ENCODE data around the gene PDZD2.

Gene PDZD2

DNA sequence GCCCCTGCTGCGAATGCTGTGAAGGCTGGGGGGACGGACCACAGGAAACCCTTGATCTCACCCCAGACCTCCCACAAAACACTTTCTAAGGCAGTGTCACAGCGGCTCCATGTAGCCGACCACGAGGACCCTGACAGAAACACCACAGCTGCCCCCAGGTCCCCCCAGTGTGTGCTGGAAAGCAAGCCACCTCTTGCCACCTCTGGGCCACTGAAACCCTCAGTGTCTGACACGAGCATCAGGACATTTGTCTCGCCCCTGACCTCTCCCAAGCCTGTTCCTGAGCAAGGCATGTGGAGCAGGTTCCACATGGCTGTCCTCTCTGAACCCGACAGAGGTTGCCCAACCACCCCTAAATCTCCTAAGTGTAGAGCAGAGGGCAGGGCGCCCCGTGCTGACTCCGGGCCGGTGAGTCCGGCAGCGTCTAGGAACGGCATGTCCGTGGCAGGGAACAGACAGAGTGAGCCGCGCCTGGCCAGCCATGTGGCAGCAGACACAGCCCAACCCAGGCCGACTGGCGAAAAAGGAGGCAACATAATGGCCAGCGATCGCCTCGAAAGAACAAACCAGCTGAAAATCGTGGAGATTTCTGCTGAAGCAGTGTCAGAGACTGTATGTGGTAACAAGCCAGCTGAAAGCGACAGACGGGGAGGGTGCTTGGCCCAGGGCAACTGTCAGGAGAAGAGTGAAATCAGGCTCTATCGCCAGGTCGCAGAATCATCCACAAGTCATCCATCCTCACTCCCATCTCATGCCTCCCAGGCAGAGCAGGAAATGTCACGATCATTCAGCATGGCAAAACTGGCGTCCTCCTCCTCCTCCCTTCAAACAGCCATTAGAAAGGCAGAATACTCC, 450.4 kb downstream of the PDZD2 start:
- no peak for DNase-seq

DNA sequence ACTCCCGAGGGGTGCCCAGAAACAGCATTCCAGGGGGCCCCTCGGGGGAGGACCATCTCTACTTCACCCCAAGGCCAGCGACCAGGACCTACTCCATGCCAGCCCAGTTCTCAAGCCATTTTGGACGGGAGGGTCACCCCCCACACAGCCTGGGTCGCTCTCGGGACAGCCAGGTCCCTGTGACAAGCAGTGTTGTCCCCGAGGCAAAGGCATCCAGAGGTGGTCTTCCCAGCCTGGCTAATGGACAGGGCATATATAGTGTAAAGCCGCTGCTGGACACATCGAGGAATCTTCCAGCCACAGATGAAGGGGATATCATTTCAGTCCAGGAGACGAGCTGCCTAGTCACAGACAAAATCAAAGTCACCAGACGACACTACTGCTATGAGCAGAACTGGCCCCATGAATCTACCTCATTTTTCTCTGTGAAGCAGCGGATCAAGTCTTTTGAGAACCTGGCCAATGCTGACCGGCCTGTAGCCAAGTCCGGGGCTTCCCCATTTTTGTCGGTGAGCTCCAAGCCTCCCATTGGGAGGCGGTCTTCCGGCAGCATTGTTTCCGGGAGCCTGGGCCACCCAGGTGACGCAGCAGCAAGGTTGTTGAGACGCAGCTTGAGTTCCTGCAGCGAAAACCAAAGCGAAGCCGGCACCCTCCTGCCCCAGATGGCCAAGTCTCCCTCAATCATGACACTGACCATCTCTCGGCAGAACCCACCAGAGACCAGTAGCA, 451.3 kb downstream of the PDZD2 start:
- DNase-seq, result no peak

DNA sequence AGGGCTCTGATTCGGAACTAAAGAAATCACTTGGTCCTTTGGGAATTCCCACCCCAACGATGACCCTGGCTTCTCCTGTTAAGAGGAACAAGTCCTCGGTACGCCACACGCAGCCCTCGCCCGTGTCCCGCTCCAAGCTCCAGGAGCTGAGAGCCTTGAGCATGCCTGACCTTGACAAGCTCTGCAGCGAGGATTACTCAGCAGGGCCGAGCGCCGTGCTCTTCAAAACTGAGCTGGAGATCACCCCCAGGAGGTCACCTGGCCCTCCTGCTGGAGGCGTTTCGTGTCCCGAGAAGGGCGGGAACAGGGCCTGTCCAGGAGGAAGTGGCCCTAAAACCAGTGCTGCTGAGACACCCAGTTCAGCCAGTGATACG, 451.8 kb downstream of the PDZD2 start:
- DNase-seq, result no peak

DNA sequence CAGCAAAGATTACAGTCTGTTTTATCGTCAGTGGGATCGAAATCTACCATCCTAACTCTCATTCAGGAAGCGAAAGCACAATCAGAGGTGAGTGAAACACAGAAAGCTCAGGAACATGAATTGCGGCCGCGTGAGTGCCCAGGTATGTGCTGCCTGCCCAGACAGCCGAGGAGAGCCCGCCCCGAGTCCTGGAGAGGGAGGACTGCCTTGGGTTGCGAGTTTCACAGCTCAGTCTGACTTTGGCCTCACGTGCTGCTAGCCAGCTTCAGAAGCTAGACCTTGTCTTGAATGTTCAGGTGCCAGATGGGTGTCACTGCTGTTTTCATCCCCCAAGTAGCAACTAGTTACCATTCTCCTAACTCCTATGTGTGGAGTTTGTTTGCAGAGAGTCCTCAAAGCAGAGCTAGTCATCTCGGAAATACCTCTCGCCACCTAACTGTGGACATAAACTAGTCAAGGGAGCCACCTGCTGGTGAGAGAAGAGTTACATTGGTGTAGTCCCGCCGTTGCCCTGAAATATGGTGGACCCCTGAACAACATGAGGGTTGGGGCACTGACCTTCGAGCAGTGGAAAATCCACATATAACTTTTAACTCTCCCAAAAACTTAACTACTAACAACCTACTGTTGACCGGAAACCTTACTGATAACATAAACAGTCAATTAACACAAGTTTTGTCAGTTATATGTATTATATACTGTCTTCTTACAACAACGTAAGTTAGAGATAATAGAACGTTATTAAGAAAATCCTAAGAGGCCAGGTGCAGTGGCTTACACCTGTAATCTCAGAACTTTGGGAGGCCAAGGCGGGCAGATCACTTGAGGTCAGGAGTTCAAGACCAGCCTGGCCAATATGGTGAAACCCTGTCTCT, 454.2 kb downstream of the PDZD2 start:
- peak; percentile 32 for DNase-seq

DNA sequence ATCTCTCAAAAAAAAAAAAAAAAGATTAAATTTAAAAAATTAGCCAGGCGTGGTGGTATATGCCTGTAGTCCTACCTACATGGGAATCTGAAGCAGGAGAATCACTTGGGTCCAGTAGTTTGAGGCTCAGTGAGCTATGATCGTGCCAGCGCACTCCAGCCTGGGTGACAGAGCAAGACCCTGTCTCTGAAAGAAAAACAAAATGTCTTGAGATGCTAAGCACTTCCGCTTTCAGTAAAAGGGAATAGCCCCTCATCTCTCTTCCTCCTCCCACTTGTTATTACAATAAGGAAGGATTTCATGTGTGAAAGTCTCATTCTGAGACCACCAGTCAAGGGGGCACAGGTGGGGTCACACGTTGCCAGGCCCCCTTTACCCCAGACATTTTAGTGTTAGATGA, 455.8 kb downstream of the PDZD2 start:
- no peak for DNase-seq

DNA sequence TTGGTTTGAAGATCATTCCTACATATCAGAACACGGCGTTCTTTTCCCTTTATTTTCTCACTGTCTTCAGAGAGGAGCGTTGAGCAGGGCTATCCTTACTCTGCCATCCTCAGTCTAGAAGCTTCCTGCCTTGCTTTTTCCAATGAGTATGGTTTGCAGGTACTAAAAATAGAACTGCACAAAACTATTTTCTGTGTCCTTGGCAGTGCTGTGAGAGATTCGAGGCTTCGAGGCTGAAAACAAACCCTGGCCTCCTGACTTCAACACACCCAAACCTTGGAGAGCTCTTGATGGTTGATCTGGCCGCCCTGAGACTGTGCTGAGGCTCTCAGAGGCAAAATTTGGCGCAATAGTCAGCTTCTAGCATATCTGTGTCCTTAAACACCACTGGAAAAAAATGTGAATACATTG, 456.3 kb downstream of the PDZD2 start:
- no peak for DNase-seq

DNA sequence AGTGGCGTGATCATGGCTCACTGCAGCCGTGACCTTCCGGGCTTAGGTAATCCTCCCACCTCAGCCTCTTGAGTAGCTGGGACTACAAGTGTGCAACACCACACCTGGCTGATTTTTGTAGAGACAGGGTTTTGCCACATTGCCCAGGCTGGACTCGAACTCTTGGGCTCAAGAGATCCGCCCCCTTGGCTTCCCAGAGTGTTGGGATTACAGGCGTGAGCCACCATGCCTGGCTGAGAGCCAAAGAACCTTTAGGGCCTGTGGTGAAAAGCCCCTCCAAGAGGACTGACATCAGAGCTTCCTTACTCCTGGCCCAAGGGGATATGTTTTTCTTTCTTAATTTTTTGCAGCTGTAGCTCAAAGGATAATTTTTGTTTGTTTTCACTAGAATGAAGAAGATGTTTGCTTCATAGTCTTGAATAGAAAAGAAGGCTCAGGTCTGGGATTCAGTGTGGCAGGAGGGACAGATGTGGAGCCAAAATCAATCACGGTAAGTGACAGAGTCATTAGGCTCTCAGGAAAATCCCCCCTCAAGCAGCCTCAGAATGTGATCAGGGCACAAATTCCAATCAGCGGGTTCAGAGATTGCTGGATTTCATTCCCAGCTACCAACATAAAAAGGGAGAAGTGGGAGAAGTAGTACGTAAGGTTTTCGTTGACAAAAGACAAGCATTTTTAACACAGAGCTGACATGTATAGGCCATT, 458.1 kb downstream of the PDZD2 start:
- DNase-seq, result no peak

DNA sequence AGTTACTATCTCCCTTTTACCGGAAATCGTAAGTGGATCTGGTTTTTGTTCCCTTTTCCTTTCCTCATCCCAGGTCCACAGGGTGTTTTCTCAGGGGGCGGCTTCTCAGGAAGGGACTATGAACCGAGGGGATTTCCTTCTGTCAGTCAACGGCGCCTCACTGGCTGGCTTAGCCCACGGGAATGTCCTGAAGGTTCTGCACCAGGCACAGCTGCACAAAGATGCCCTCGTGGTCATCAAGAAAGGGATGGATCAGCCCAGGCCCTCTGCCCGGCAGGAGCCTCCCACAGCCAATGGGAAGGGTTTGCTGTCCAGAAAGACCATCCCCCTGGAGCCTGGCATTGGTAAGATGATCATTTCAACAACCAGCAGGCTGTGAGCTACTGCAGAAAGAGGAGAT, 459.4 kb downstream of the PDZD2 start:
- DNase-seq, result no peak

DNA sequence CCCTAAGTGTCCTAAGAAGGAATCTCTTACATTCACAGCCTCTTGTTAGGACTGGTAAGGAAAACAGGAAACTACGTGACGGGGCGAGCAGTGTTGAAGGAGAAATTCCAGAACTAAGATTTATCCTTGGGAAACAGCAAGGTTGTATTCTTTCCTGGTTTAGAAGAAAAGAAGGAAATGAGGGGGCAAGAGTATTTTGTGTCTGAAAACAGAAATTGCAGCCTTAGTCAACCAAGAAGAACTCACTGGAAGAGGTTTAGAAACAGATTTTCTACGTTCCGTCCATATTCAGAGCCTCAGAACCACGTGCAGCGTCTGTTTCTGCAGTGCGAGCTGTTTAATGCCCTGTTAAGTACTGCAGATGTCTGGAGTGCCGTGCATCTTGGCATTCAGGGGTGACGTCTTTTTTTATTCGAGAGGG, 460.0 kb downstream of the PDZD2 start:
- no peak for DNase-seq

DNA sequence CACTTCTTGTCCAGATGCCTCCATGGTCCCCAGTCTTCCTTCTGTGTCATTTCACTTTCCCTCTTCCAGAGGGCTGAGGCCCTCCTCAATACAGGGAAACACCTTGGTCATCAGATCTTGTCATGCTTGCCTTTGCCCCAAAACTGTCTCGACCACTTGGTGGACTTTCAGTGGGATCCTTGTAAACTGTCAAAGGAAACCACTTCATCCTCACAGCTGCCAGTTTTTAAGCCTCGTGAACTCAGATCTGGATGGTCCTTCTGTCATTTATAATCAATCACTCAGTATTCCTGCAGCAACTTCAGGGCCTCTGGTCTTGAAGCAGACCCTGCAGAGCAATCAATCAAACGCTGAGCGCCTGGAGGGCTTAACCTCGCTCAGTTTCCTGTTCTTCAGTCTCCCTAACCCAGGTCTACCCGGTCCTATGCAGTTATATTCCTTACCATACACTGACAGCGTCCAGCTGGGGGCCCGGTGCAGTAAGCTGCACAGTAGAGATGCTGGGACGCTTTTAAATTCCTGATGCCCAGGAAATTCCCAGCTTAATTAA, 460.6 kb downstream of the PDZD2 start:
- DNase-seq, result no peak

DNA sequence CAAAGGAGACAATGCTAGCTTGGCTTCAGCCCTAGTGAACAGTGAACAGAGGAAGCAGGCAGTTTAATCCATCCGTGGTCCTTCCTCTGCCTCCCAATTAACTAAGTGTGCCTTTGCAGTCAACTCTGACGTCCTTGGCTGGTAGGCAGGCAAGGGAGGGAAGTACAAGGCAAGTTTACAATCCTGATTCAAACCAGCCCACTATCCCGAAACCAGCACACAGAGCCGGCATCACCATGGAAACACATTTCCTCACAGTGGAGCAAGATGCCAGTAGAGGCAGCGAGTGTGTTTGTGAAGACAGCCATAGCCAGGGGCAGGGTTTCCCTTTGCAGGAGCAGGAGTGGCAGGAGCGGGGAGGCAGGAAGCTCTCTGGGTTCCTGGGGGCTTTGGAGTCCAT, 461.3 kb downstream of the PDZD2 start:
- DNase-seq, result no peak

DNA sequence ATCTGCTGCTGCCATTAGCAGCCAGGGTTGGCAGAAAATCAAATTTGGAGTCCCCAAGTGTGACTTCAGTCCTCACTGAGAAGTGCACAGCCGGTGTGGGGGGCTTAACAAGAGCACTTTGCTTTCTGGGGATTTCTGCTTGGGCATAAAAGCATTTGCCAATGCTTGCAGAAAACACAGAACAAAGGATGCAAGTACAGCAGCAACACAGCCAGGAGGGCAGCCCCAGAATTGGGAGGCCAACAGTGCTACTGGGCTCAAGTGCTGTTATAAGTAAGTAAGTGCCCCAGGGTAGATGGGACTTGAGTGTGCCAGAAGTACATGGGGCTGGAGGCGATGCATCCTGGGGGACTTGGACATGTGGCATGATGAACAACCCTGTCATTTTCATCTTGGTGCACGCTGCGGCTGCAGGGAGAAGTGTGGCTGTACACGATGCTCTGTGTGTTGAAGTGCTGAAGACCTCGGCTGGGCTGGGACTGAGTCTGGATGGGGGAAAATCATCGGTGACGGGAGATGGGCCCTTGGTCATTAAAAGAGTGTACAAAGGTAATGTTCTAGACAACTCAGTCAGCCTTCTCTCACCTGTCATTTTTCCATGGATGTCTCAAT, 461.9 kb downstream of the PDZD2 start:
- DNase-seq, result peak; percentile 69

DNA sequence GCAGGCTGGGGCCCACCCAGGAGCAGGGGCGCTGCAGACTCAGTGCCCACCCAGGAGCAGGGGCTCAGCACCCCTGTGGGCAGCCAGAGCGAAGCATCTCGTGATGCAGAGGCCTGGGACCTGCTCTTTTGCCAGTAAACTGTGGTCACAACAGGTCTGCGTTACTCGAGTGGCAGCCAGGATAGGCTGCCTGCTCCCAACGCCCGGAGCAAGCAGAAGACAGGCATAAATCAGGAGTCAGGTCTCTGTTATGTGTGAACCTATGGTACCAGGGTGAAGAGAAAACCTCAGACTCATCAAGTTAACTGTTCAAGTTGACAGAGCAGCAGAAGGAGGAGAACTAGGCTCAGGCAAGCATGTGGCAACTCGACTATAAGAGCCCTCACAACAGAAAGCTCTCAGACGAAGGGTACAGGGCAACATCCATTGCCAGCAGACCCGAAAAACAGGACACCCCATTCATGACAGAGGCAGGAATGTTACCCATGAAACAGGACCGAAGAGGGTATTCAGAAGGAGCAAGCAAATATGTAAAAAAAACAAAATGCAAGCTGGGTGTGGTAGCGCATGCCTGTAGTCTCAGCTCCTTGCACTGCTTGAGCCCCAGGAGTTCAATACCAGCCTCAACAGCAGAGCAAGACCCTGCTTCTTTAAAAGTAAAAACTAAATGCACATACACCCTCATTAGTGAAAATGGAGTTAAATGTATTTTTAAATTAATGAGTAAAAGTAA, 463.5 kb downstream of the PDZD2 start:
- no peak for DNase-seq

DNA sequence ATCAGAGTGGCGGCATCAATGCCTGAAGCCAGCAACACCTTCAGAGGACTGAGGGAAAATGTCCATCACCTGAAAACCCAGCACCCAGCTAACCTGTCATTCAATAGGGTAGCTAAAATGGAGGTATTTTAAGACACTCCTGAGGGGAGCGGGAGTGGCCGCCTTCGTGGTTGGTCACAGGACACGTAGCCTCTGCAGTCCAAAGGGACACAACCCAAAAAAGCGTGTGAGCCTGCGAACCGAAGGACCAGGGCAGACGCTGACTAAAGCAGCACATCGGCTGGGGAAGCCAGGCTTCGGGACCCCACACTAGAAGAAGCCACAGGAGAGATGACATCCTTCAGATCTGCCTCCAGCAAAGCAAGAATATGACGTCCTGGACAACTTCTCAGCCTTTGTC, 464.6 kb downstream of the PDZD2 start:
- no peak for DNase-seq

DNA sequence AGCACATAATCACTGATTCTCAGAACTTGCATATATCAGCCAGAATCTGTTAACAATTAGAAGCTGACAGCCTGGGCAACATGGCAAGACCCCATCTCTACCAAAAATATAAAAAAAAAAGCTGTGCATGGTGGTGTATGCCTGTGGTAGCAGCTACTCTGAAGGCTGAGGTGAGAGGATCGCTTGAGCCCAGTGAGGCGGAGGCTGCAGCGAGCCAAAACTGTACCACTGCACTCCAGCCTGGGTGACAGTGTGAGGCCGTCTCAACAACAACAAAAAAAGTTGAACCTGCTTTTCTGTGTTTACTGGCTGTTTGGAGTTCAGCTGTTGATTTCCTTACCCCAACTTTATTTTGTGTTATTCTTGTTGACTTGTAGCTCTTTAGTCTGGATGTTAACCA, 468.4 kb downstream of the PDZD2 start:
- no peak for DNase-seq

DNA sequence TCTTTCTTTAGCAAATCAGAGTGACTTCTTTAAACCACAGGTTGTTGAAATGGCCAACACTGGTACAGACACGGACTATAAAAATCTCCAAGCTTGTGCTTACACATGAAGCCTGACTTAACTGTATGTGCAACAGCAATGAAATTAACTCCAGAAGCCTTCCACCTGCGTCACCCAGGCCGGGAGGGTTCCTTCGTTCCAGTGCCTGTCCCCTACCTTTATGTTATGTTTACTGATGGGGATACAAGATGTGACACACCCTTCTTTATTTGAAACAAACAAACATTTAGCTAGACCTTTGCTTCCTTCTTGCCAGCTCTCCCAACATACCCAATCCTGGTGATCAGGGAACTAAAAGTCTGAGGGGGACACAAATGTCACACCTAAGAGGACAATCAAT, 469.2 kb downstream of the PDZD2 start:
- no peak for DNase-seq

DNA sequence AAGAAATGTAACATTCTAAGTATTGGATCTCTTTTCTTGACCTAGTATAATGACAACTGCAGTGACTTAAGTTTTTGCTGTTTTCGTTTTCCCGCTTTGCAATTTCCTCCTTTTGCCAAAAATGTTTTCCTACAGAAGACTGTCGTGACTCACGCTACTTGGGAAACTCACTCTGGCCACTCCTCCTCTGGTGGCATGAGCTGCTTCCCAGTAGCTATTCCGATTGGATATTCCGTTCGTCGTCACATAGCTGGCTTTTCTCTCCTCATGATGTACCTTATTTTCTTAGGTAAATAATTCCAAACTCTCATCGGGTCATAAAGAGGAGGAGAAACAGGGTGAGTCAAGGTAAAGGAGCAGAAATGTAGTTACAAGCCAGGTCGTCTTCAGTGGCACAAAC, 470.3 kb downstream of the PDZD2 start:
- DNase-seq, result no peak

DNA sequence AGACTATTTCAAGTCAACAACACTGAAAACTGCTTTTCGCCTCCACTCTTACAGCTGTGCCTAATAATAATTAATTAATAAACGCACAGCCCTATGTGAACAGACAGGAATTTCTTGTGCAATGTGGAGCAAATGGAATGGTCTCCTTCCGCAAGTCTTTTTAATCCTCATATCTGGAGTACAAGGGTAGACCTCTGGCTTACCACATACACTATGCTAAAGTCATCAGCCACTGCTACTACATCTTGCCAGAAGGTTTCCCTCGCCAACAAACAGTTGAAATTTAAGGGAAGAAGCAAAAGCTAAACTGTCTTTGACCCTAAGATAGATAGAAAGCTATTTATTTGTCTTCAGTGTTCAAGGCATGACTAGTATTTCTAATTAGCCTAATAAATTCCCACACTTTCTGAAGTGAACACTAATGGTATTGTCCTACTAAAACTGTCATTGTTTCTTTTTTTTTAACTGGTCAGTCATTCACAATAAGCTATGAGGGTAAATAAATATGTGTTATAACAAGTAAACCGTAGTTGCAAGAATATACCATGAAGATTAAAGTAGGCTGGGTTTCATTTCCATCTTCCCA, 471.3 kb downstream of the PDZD2 start:
- DNase-seq, result no peak

DNA sequence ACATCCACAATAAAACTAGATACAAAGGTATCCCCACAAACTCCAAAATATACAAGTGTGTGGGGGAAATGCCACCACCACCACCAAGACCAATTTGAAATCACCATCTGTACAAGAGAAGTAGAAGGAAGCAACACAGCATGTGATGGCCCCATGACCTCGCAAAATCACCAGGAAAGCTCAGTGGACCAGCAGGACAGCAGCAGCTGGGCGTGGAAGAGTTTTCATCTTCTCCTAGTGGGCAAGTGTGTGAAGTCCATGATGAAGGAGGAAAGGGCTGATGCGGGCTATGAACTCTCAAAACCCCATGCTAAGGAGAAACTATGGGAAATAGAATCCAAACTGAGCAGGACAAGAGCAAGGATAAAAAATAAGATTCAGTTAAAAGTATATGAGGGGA, 477.1 kb downstream of the PDZD2 start:
- no peak for DNase-seq

DNA sequence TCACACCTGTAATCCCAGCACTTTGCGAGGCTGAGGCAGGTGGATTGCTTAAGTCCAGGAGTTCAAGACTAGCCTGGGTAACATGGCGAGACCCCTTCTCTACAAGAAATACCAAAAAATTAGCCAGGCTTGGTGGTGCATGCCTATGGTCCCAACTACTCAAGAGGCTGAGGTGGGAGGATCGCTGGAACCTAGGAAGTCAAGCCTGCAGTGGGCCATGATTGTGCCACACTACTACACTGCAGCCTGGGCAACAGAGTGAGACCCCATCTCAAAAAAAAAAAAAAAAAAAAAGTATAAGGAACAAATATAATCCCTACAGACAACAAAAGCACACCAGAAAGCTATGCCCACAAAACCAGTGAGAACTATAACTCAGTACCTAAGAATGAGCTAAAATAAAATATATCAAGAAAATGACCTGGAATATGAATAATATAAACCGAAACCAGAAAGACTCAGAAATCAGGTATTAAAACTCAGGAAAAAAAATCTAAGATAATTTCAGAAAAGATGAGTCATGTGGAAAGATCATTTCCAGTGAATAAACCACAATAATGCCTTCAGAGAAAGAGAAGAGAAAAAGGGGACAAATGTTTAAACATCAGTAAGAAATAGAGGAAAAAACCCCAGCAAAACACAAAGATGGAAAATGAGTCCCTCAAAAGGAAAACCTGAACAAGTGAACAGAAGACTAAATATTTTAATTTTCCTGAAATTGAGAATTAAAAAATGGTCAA, 477.8 kb downstream of the PDZD2 start:
- DNase-seq, result no peak
